OCI-LY1 (cell line): ENCODE measurements around the gene LONP1.

Experiments used
- H2AFZ ChIP-seq: fragments of 200-600 bp; sonication (generic), shearing (Covaris generic); 2 replicates; pipeline ENCODE4 v1.6.0; 2014; ENCODE audit warnings: antibody characterized with exemption, mild to moderate bottlenecking, low read length
- H3F3A ChIP-seq: fragments of 200-600 bp; sonication (generic), shearing (Covaris generic); 2 replicates; pipeline ENCODE4 v1.6.0; 2014; ENCODE audit warnings: mild to moderate bottlenecking, antibody characterized with exemption, low read length, moderate library complexity; ENCODE audit not compliant: insufficient read depth
- H3K27ac ChIP-seq: fragments of 200-600 bp; sonication (generic); 2 replicates; pipeline ENCODE4 v1.5.1; 2014; ENCODE audit warnings: low read length, mixed run types, mild to moderate bottlenecking, low read depth; ENCODE audit not compliant: poor library complexity, severe bottlenecking
- H3K27me3 ChIP-seq: fragments of 200-600 bp; sonication (generic); 2 replicates; pipeline ENCODE4 v1.6.0; 2014; ENCODE audit warnings: antibody characterized with exemption, mild to moderate bottlenecking, low read length, moderate library complexity; ENCODE audit not compliant: insufficient read depth
- H3K36me3 ChIP-seq: fragments of 200-600 bp; sonication (generic); 2 replicates; pipeline ENCODE4 v1.6.1; 2014; ENCODE audit warnings: mild to moderate bottlenecking, antibody characterized with exemption, low read length, moderate library complexity, mixed read lengths; ENCODE audit not compliant: insufficient read depth
- H3K4me1 ChIP-seq: fragments of 200-600 bp; sonication (generic); 2 replicates; pipeline ENCODE4 v1.5.1; 2014; ENCODE audit warnings: mild to moderate bottlenecking, low read length, moderate library complexity; ENCODE audit not compliant: insufficient read depth, severe bottlenecking
- H3K4me2 ChIP-seq: fragments of 200-600 bp; sonication (generic), shearing (Covaris generic); 2 replicates; pipeline ENCODE4 v1.6.1; 2014; ENCODE audit warnings: low read length
- H3K4me3 ChIP-seq: fragments of 200-600 bp; sonication (generic); 2 replicates; pipeline ENCODE4 v1.5.1; 2014; ENCODE audit warnings: low read length, low read depth, mild to moderate bottlenecking, mixed read lengths; ENCODE audit not compliant: poor library complexity, severe bottlenecking
- H3K79me2 ChIP-seq: fragments of 200-600 bp; shearing (Covaris generic); 2 replicates; pipeline ENCODE4 v1.6.1; 2016; ENCODE audit warnings: mixed run types, low read length, mixed read lengths; ENCODE audit not compliant: insufficient read depth
- H3K9ac ChIP-seq: fragments of 200-600 bp; sonication (generic), shearing (Covaris generic); 2 replicates; pipeline ENCODE4 v1.6.1; 2014; ENCODE audit warnings: mild to moderate bottlenecking, low read length, mixed read lengths
- H3K9me2 ChIP-seq: fragments of 200-600 bp; sonication (generic), shearing (Covaris generic); 2 replicates; pipeline ENCODE4 v1.6.1; 2014; ENCODE audit warnings: low read depth, mild to moderate bottlenecking, low read length, mixed read lengths
- H3K9me3 ChIP-seq: fragments of 200-600 bp; shearing (Covaris generic); 2 replicates; pipeline ENCODE4 v1.6.1; 2014; ENCODE audit warnings: low read length, mixed read lengths
- H4K20me1 ChIP-seq: fragments of 200-600 bp; sonication (generic), shearing (Covaris generic); 2 replicates; pipeline ENCODE4 v1.6.0; 2016; ENCODE audit warnings: mild to moderate bottlenecking, low read length; ENCODE audit not compliant: insufficient read depth
- CTCF ChIP-seq: fragments of 200-600 bp; sonication (generic), shearing (Covaris generic); IDR thresholded peaks from 2 replicates; pipeline ENCODE4 v1.5.1; 2017; ENCODE audit warnings: mild to moderate bottlenecking, antibody characterized with exemption, low read length, moderate library complexity, mixed read lengths
- EZH2 ChIP-seq: fragments of 200-600 bp; sonication (generic), shearing (Covaris generic); IDR thresholded peaks from 2 replicates; pipeline ENCODE4 v1.8.0; 2017; ENCODE audit warnings: borderline replicate concordance, mixed run types, mild to moderate bottlenecking, antibody characterized with exemption, low read length, moderate library complexity, mixed read lengths

The LONP1 gene

GRCh38 chr19:5646703-5647102, 73.2 kb downstream of the LONP1 start:
- H3K9me2 ChIP-seq, result no peaks in the 10 kb centered on the region
- no peak overlapping the region for H3K4me2 ChIP-seq
- H3K4me1 ChIP-seq, result no peaks in the 10 kb centered on the region
- TF ChIP-seq EZH2, result no peak
- no peak for TF ChIP-seq CTCF
- H2AFZ ChIP-seq, result no peak overlapping the region
- no peaks in the 10 kb centered on the region for H3K27me3 ChIP-seq
- peaks cover 22% of the 10 kb centered on the region for H3K79me2 ChIP-seq
- no peak overlapping the region for H3K9ac ChIP-seq
- no peaks in the 10 kb centered on the region for H3F3A ChIP-seq
- H3K9me3 ChIP-seq, result no peaks in the 10 kb centered on the region
- peaks cover 92% of the 10 kb centered on the region for H3K36me3 ChIP-seq
- no peak overlapping the region for H3K27ac ChIP-seq
- no peaks in the 10 kb centered on the region for H4K20me1 ChIP-seq
- H3K4me3 ChIP-seq, result no peak overlapping the region

GRCh38 chr19:5645409-5645808, 74.5 kb downstream of the LONP1 start:
- peaks cover 91% of the 10 kb centered on the region for H3K36me3 ChIP-seq

GRCh38 chr19:5644037-5644436, 75.9 kb downstream of the LONP1 start:
- no peak overlapping the region for H3K27ac ChIP-seq
- no peak for TF ChIP-seq EZH2
- no peak overlapping the region for H3K4me3 ChIP-seq
- H3K4me2 ChIP-seq, result no peak overlapping the region
- peaks cover 87% of the 10 kb centered on the region for H3K36me3 ChIP-seq
- H3K9me3 ChIP-seq, result no peaks in the 10 kb centered on the region
- H4K20me1 ChIP-seq, result 0 out of 2 replicates have a peak, but pooled peaks cover 3% of the 10 kb centered on the region
- no peaks in the 10 kb centered on the region for H3F3A ChIP-seq
- H3K79me2 ChIP-seq, result peaks cover 48% of the 10 kb centered on the region
- no peaks in the 10 kb centered on the region for H3K9me2 ChIP-seq
- H2AFZ ChIP-seq, result no peak overlapping the region
- H3K27me3 ChIP-seq, result no peaks in the 10 kb centered on the region
- H3K9ac ChIP-seq, result no peak overlapping the region
- no peaks in the 10 kb centered on the region for H3K4me1 ChIP-seq

More at GRCh38 chr19:5645409-5645808, 74.5 kb downstream of the LONP1 start:
- Histone ChIP-seq H3K4me2 (no peak overlapping the region), H2AFZ (no peak overlapping the region), H3F3A (no peaks in the 10 kb centered on the region), H3K9me2 (no peaks in the 10 kb centered on the region), H3K4me1 (no peaks in the 10 kb centered on the region), H3K27me3 (no peaks in the 10 kb centered on the region), H3K27ac (no peak overlapping the region), H3K4me3 (no peak overlapping the region), H4K20me1 (0 out of 2 replicates have a peak, but pooled peaks cover 3% of the 10 kb centered on the region), H3K9ac (no peak overlapping the region), H3K9me3 (no peaks in the 10 kb centered on the region), H3K79me2 (peaks cover 35% of the 10 kb centered on the region)
- TF ChIP-seq EZH2 (no peak), CTCF (no peak)

GRCh38 chr19:5643060-5643459, 76.9 kb downstream of the LONP1 start:
- H3K4me2 ChIP-seq, result no peak overlapping the region
- H3K9me2 ChIP-seq, result no peaks in the 10 kb centered on the region
- no peak overlapping the region for H3K9ac ChIP-seq
- 0 out of 2 replicates have a peak, but pooled peaks cover 3% of the 10 kb centered on the region for H4K20me1 ChIP-seq
- no peak for TF ChIP-seq EZH2
- TF ChIP-seq CTCF, result no peak
- peaks cover 57% of the 10 kb centered on the region for H3K79me2 ChIP-seq
- no peaks in the 10 kb centered on the region for H3K27me3 ChIP-seq
- H3K27ac ChIP-seq, result no peak overlapping the region
- H3K4me1 ChIP-seq, result no peaks in the 10 kb centered on the region
- no peaks in the 10 kb centered on the region for H3K9me3 ChIP-seq
- no peak overlapping the region for H2AFZ ChIP-seq
- peaks cover 87% of the 10 kb centered on the region for H3K36me3 ChIP-seq
- no peaks in the 10 kb centered on the region for H3F3A ChIP-seq
- H3K4me3 ChIP-seq, result no peak overlapping the region
